Thyroid gland (tissue), 4 donors: Measurements from ENCODE around the gene ZBTB42.

Experiments
- POLR2A ChIP-seq, 2 donors: fragments of 450-650 bp; IDR thresholded peaks; one replicate each; pipeline ENCODE4 v1.6.1; 2017; ENCODE audit warnings: antibody characterized with exemption in 2 of 2, mild to moderate bottlenecking in 2 of 2, moderate library complexity in 1 of 2
- TF ChIP-seq, protein P1 (sequence below), 6 experiments: fragments of 200-600 bp in 3 of 6; fragments of 450-650 bp in 3 of 6; sonication (generic) in 3 of 6; IDR thresholded peaks; one replicate each; pipeline ENCODE4 v1.5.1; 2016 to 2019; ENCODE audit warnings: antibody characterized with exemption in 6 of 6, mild to moderate bottlenecking in 2 of 6, inconsistent platforms in 1 of 6, moderate library complexity in 1 of 6

DNA sequence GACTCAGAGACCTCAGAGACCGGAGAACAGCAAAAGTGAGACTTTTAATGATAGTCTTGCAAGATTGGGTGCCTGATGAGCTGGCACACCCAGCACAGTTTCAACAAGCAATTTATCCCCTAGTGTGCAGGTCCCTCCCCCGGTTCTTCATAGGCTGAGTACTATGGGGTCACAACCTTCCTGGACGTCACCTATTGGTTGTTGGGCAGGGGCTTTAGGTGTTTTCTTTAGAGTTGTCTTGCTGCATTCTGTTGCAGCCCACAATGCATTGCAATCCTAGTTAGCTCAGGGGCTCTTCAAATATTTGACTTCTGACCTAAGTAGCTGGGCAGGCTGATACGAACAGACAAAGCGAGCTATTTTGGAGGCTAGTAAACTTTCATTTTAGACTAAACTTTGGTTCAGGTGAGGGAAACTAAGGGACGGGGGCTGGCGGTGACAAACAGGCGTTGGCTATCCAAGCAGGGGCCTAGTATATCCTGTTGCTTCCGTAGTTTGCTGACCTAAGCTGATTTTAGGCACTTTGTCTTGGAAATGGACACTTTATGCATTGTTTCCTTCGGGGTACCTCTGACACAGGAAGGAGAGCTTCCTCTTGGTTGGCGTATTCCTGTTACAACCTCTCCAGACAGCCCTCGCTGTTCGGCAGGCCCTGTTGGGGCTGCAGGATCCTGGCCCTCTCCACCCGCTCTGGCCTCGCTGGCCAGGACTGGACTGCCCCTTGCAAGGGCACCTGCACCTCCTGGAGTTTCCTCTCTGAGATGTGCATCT, 33.9 kb upstream of the ZBTB42 start:
- TF ChIP-seq, protein P1, sequence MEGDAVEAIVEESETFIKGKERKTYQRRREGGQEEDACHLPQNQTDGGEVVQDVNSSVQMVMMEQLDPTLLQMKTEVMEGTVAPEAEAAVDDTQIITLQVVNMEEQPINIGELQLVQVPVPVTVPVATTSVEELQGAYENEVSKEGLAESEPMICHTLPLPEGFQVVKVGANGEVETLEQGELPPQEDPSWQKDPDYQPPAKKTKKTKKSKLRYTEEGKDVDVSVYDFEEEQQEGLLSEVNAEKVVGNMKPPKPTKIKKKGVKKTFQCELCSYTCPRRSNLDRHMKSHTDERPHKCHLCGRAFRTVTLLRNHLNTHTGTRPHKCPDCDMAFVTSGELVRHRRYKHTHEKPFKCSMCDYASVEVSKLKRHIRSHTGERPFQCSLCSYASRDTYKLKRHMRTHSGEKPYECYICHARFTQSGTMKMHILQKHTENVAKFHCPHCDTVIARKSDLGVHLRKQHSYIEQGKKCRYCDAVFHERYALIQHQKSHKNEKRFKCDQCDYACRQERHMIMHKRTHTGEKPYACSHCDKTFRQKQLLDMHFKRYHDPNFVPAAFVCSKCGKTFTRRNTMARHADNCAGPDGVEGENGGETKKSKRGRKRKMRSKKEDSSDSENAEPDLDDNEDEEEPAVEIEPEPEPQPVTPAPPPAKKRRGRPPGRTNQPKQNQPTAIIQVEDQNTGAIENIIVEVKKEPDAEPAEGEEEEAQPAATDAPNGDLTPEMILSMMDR (IDR thresholded peaks at IDR 0.05), result no peak
- no peak for TF ChIP-seq POLR2A (IDR thresholded peaks at IDR 0.05)
